GM19099 (cell line): ENCODE data around the gene TRPV5.

Experiments used
- POLR2A ChIP-seq: IDR thresholded peaks from 3 replicates; pipeline ENCODE4 v1.6.1; 2011; ENCODE audit warnings: low read depth; ENCODE audit not compliant: insufficient read length; ENCODE audit errors: extremely low read depth

Gene TRPV5

GRCh38 chr7:142889816-142890215 is 43.7 kb downstream of the TRPV5 start:
- TF ChIP-seq POLR2A = no peak

- TF ChIP-seq POLR2A = no peak
Measured at GRCh38 chr7:142887282-142888015, 46.1 kb downstream of the TRPV5 start.

- TF ChIP-seq POLR2A = no peak
Measured at GRCh38 chr7:142886866-142887265, 46.7 kb downstream of the TRPV5 start.

- TF ChIP-seq POLR2A = no peak
Measured at GRCh38 chr7:142885311-142886230, 48.0 kb downstream of the TRPV5 start, which contains the start of gene TRPV6. Gene TRPV6, minus strand, starts transcription at chr7:142885745.

GRCh38 chr7:142884286-142884640 is 49.3 kb downstream of the TRPV5 start:
- no peak for TF ChIP-seq POLR2A

GRCh38 chr7:142883571-142884285 is 49.8 kb downstream of the TRPV5 start:
- TF ChIP-seq POLR2A = no peak

GRCh38 chr7:142883145-142883544 is 50.4 kb downstream of the TRPV5 start:
- TF ChIP-seq POLR2A = no peak

- no peak for TF ChIP-seq POLR2A
Measured at GRCh38 chr7:142882338-142882678, 51.2 kb downstream of the TRPV5 start.

- TF ChIP-seq POLR2A = no peak
Measured at GRCh38 chr7:142881586-142882337, 51.8 kb downstream of the TRPV5 start.

- no peak for TF ChIP-seq POLR2A
Measured at GRCh38 chr7:142880876-142881505, 52.6 kb downstream of the TRPV5 start.

GRCh38 chr7:142879060-142879459 is 54.5 kb downstream of the TRPV5 start:
- no peak for TF ChIP-seq POLR2A

GRCh38 chr7:142878315-142878714 is 55.2 kb downstream of the TRPV5 start:
- no peak for TF ChIP-seq POLR2A

- TF ChIP-seq POLR2A = no peak
Measured at GRCh38 chr7:142876991-142877910, 56.3 kb downstream of the TRPV5 start.
